ENCODE results near the gene PHOX2A.

DNA sequence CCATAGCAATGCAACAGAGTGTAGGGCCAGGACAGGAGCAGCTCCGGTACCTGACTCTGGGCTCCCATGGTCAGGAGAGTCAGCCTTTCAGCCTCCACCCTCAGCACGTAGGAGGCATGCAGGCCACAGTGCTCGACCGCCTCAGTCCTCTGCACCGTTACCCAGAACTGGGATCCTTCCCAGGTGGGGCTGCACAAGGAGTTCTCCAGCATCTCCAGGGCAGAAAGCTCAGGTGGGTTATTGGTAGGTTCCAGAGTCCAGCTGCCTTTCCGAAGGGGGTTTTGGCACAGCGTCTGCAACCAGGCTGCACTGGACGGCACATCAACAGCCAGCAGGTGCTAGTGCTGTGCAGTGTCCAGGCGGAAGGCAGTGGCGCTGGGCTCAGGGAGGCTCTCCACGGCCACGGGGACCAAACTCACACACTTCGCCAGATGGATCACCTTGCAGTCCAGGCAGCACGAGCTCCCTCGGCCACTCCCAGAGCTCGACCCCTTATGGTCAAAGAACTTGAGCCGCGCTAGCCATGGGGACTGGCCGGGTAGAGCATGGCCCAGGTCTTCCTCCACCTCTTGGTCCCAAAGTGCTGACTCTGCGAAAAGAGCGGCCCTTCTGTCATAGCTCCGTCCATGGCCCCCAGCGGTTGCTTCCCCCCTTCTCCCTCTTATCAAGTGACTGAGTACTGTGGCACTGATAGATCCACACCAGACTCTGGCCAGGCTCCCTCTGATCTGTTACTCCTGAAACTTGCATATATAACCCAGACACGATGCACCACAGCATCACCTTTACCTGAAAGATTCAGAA, 6.9 kb upstream of the PHOX2A start:
- TF ChIP-seq GATA2 (IDR thresholded peaks at IDR 0.05; ENCODE audit: low read depth, low read length) (no peak), GATA3 (IDR thresholded peaks at IDR 0.05; ENCODE audit: low read depth, low read length) (no peak)

Measured in SH-SY5Y (cell line).